ENCODE data around the gene TMEM63A. TPM values are rescaled to one million over a fixed set of nuclear protein-coding genes. Genes with fewer than 3 reads are reported as not detected.
"Not testable (repeated sequence)": the region's sequence is repeated elsewhere in the genome, so short reads cannot be mapped to it uniquely, and the experiment has no call there.

Gene TMEM63A
- total and polyA plus RNA-seq, 5 donors from 2014 or later = 66.9 to 454 (median 70.3) TPM

- not testable (repeated sequence) for H3K9me3 Mint-ChIP-seq; ATAC-seq (ENCODE audit: low read depth in 2 of 2); DNase-seq; H3K27me3 Mint-ChIP-seq; H3K4me3 ChIP-seq (ENCODE audit: low read depth, low read length); H3K27ac ChIP-seq (ENCODE audit: insufficient read depth, low read length, poor library complexity, severe bottlenecking); H3K36me3 Mint-ChIP-seq; H3K36me3 ChIP-seq (ENCODE audit: control insufficient read depth, insufficient read depth, low read length); H3K27me3 ChIP-seq (ENCODE audit: control insufficient read depth, insufficient read depth, low read length); H3K9me3 ChIP-seq (ENCODE audit: control insufficient read depth in 2 of 2, low read length in 2 of 2)
- Mint-ChIP-seq H3K4me1 (peaks cover 0 to 39% (median 6%) of the 10 kb centered on the region in 4 donors), H3K27ac (peak overlapping the region in 2 of 3 donors; percentile 36 to 65), H3K4me3 (peak overlapping the region in 2 of 4 donors; percentile 38 to 74)
- peaks cover 13% of the 10 kb centered on the region for H3K4me1 ChIP-seq (ENCODE audit: control insufficient read depth, insufficient read depth, low read length, poor library complexity, severe bottlenecking)
Observed at GRCh38 chr1:225887554-225888288, 5.5 kb upstream of the TMEM63A start.

- H3K9me3 ChIP-seq (ENCODE audit: control insufficient read depth in 2 of 2, low read length in 2 of 2) = no peaks in the 10 kb centered on the region
- Mint-ChIP-seq H3K27me3 (no peaks in the 10 kb centered on the region), H3K27ac (no peak overlapping the region), H3K4me1 (peaks cover 0 to 39% (median 6%) of the 10 kb centered on the region in 4 donors), H3K9me3 (peaks cover 0 to 2% (median 0%) of the 10 kb centered on the region in 7 donors), H3K4me3 (peak overlapping the region in 2 of 4 donors; percentile 74 to 81), H3K36me3 (no peaks in the 10 kb centered on the region)
- H3K27ac ChIP-seq (ENCODE audit: insufficient read depth, low read length, poor library complexity, severe bottlenecking) = no peak overlapping the region
- ATAC-seq (ENCODE audit: low read depth in 2 of 2) (no peak), DNase-seq (no peak)
- no peak overlapping the region for H3K4me3 ChIP-seq (ENCODE audit: low read depth, low read length)
- peaks cover 13% of the 10 kb centered on the region for H3K4me1 ChIP-seq (ENCODE audit: control insufficient read depth, insufficient read depth, low read length, poor library complexity, severe bottlenecking)
- H3K36me3 ChIP-seq (ENCODE audit: control insufficient read depth, insufficient read depth, low read length) = no peaks in the 10 kb centered on the region
- H3K27me3 ChIP-seq (ENCODE audit: control insufficient read depth, insufficient read depth, low read length) = no peaks in the 10 kb centered on the region
Observed at GRCh38 chr1:225887030-225887314, 4.8 kb upstream of the TMEM63A start.

- H3K27me3 Mint-ChIP-seq = no peaks in the 10 kb centered on the region
- peaks cover 0 to 2% (median 0%) of the 10 kb centered on the region in 7 donors for H3K9me3 Mint-ChIP-seq
- Histone ChIP-seq H3K4me3 (ENCODE audit: low read depth, low read length) (no peak overlapping the region), H3K27ac (ENCODE audit: insufficient read depth, low read length, poor library complexity, severe bottlenecking) (no peak overlapping the region), H3K27me3 (ENCODE audit: control insufficient read depth, insufficient read depth, low read length) (no peaks in the 10 kb centered on the region), H3K4me1 (ENCODE audit: control insufficient read depth, insufficient read depth, low read length, poor library complexity, severe bottlenecking) (peaks cover 14% of the 10 kb centered on the region), H3K36me3 (ENCODE audit: control insufficient read depth, insufficient read depth, low read length) (no peaks in the 10 kb centered on the region), H3K9me3 (ENCODE audit: control insufficient read depth in 2 of 2, low read length in 2 of 2) (no peaks in the 10 kb centered on the region)
- peak overlapping the region in 2 of 4 donors; percentile 74 to 81 for H3K4me3 Mint-ChIP-seq
- DNase-seq (no peak), ATAC-seq (ENCODE audit: low read depth in 2 of 2) (no peak)
- H3K36me3 Mint-ChIP-seq = no peaks in the 10 kb centered on the region
- peaks cover 0 to 38% (median 6%) of the 10 kb centered on the region in 4 donors for H3K4me1 Mint-ChIP-seq
- H3K27ac Mint-ChIP-seq = no peak overlapping the region
Observed at GRCh38 chr1:225886159-225887029, 4.2 kb upstream of the TMEM63A start.

DNA sequence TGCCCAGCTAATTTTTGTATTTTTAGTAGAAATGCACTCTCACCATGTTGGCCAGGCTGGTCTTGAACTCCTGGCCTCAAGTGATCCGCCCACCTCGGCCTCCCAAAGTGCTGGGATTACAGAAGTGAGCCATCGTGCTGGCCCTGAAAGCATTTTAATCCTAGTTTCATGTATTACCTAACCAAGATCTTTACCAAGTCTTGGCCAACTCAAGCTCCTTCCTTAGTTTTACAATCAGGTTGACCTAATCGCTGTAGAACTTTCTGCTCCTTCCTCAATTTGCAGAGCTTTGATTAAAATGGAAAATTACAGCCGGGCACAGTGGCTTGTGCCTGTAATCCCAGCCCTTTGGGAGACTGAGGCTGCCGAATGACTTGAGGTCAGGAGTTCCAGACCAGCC lies 3.2 kb upstream of the TMEM63A start:
- Histone ChIP-seq H3K27me3 (ENCODE audit: control insufficient read depth, insufficient read depth, low read length) (no peaks in the 10 kb centered on the region), H3K9me3 (ENCODE audit: control insufficient read depth in 2 of 2, low read length in 2 of 2) (no peaks in the 10 kb centered on the region), H3K27ac (ENCODE audit: insufficient read depth, low read length, poor library complexity, severe bottlenecking) (no peak overlapping the region), H3K4me1 (ENCODE audit: control insufficient read depth, insufficient read depth, low read length, poor library complexity, severe bottlenecking) (peaks cover 25% of the 10 kb centered on the region), H3K36me3 (ENCODE audit: control insufficient read depth, insufficient read depth, low read length) (no peaks in the 10 kb centered on the region), H3K4me3 (ENCODE audit: low read depth, low read length) (no peak overlapping the region)
- peaks cover 4% of the 10 kb centered on the region for H3K27me3 Mint-ChIP-seq
- peaks cover 0 to 38% (median 9%) of the 10 kb centered on the region in 4 donors for H3K4me1 Mint-ChIP-seq
- ATAC-seq (ENCODE audit: low read depth in 2 of 2) (no peak), DNase-seq (no peak)
- H3K27ac Mint-ChIP-seq = peak overlapping the region in 1 of 3 donors; percentile 20
- peaks cover 0 to 2% (median 0%) of the 10 kb centered on the region in 7 donors for H3K9me3 Mint-ChIP-seq
- H3K36me3 Mint-ChIP-seq = no peaks in the 10 kb centered on the region
- peak overlapping the region in 3 of 4 donors; percentile 3 to 88 (median 64) for H3K4me3 Mint-ChIP-seq

GRCh38 chr1:225883616-225884265 lies 1.6 kb upstream of the TMEM63A start:
- DNase-seq (no peak), ATAC-seq (ENCODE audit: low read depth in 2 of 2) (no peak)
- Histone ChIP-seq H3K27me3 (ENCODE audit: control insufficient read depth, insufficient read depth, low read length) (no peaks in the 10 kb centered on the region), H3K27ac (ENCODE audit: insufficient read depth, low read length, poor library complexity, severe bottlenecking) (no peak overlapping the region), H3K4me3 (ENCODE audit: low read depth, low read length) (no peak overlapping the region), H3K9me3 (ENCODE audit: control insufficient read depth in 2 of 2, low read length in 2 of 2) (no peaks in the 10 kb centered on the region), H3K36me3 (ENCODE audit: control insufficient read depth, insufficient read depth, low read length) (peaks cover 5% of the 10 kb centered on the region), H3K4me1 (ENCODE audit: control insufficient read depth, insufficient read depth, low read length, poor library complexity, severe bottlenecking) (peaks cover 41% of the 10 kb centered on the region)
- Mint-ChIP-seq H3K4me1 (peaks cover 0 to 43% (median 23%) of the 10 kb centered on the region in 4 donors), H3K27me3 (peaks cover 4% of the 10 kb centered on the region), H3K4me3 (peak overlapping the region; percentile 98 to 100 (median 98)), H3K9me3 (peaks cover 0 to 2% (median 0%) of the 10 kb centered on the region in 7 donors), H3K36me3 (peaks cover 4% of the 10 kb centered on the region), H3K27ac (peak overlapping the region; percentile 57 to 96 (median 91))

- peaks cover 0 to 46% (median 28%) of the 10 kb centered on the region in 4 donors for H3K4me1 Mint-ChIP-seq
Observed at GRCh38 chr1:225882694-225883615, 775 bp upstream of the TMEM63A start.

More at GRCh38 chr1:225882694-225883615, 775 bp upstream of the TMEM63A start:
- H3K36me3 ChIP-seq (ENCODE audit: control insufficient read depth, insufficient read depth, low read length) = peaks cover 13% of the 10 kb centered on the region
- DNase-seq = peak; percentile 20 to 46 (median 34)
- H3K27me3 ChIP-seq (ENCODE audit: control insufficient read depth, insufficient read depth, low read length) = no peaks in the 10 kb centered on the region
- H3K27ac ChIP-seq (ENCODE audit: insufficient read depth, low read length, poor library complexity, severe bottlenecking) = peak overlapping the region; percentile 82
- Mint-ChIP-seq H3K27me3 (peaks cover 4% of the 10 kb centered on the region), H3K36me3 (peaks cover 9% of the 10 kb centered on the region), H3K9me3 (peaks cover 0 to 2% (median 0%) of the 10 kb centered on the region in 7 donors), H3K4me3 (peak overlapping the region; percentile 98 to 100 (median 98)), H3K27ac (peak overlapping the region; percentile 70 to 96 (median 91))
- peak; percentile 17 to 20 for ATAC-seq (ENCODE audit: low read depth in 2 of 2)
- H3K4me1 ChIP-seq (ENCODE audit: control insufficient read depth, insufficient read depth, low read length, poor library complexity, severe bottlenecking) = peaks cover 45% of the 10 kb centered on the region
- H3K4me3 ChIP-seq (ENCODE audit: low read depth, low read length) = peak overlapping the region; percentile 61
- H3K9me3 ChIP-seq (ENCODE audit: control insufficient read depth in 2 of 2, low read length in 2 of 2) = no peaks in the 10 kb centered on the region
